ENCODE measurements around the gene ALK.

DNA sequence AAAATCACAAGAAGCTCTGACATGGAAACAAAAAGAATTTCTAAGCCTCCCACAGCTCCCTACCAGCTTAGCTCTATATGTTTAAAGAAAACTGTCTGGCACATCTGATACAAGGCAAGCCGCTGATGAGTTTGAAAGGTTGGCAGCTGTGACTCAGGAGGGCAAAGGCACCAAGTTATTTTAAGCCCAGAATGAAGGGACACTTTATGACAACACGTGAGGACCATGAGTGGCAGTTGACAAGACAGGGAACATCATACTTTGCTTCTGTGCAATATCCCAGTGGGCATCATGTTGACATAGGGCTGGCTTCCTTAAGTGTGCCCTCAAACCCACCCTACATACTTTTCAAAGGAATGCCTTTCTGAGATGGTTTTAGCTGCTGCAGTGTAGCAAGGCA is 533.3 kb downstream of the ALK start:
- TF ChIP-seq, protein P1, sequence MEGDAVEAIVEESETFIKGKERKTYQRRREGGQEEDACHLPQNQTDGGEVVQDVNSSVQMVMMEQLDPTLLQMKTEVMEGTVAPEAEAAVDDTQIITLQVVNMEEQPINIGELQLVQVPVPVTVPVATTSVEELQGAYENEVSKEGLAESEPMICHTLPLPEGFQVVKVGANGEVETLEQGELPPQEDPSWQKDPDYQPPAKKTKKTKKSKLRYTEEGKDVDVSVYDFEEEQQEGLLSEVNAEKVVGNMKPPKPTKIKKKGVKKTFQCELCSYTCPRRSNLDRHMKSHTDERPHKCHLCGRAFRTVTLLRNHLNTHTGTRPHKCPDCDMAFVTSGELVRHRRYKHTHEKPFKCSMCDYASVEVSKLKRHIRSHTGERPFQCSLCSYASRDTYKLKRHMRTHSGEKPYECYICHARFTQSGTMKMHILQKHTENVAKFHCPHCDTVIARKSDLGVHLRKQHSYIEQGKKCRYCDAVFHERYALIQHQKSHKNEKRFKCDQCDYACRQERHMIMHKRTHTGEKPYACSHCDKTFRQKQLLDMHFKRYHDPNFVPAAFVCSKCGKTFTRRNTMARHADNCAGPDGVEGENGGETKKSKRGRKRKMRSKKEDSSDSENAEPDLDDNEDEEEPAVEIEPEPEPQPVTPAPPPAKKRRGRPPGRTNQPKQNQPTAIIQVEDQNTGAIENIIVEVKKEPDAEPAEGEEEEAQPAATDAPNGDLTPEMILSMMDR (IDR thresholded peaks at IDR 0.05): no peak
- no peak for TF ChIP-seq ZFX (IDR thresholded peaks at IDR 0.05; ENCODE audit: borderline replicate concordance)

All from 22Rv1 (cell line).